ENCODE data around the gene SLC24A3. TPM values are rescaled to one million over a fixed set of nuclear protein-coding genes. Genes with fewer than 3 reads are reported as not detected.

SLC24A3 gene
- total RNA-seq, 1 experiment from 2014 or later, result not detected

- Histone ChIP-seq H3K27ac (ENCODE audit: low read length) (no peak overlapping the region), H3K27me3 (ENCODE audit: control insufficient read depth, insufficient read depth, low read length) (peaks cover 3% of the 10 kb centered on the region; the same call in 1 of the 2 replicates), H3K9me3 (ENCODE audit: control insufficient read depth, insufficient read depth, low read depth, low read length) (no peaks in the 10 kb centered on the region), H3K36me3 (ENCODE audit: control insufficient read depth, insufficient read depth, low read length) (no peaks in the 10 kb centered on the region), H3K4me1 (ENCODE audit: control insufficient read depth, insufficient read depth, low read length) (no peaks in the 10 kb centered on the region), H3K4me3 (ENCODE audit: low read depth in 2 of 2, low read length in 2 of 2) (no peak overlapping the region)
- POLR2A ChIA-PET, result no interaction called here
- in situ Hi-C loops (cut with HindIII; ENCODE audit: low pct_unique_long_range_greater_than_20kb, low sequenced_read_pairs), result no loop called here
- no peak for TF ChIP-seq SIN3A (IDR thresholded peaks at IDR 0.05; ENCODE audit: borderline replicate concordance, insufficient read depth, low read depth, low read length)
- TF ChIP-seq POLR2AphosphoS5 (IDR thresholded peaks at IDR 0.05; ENCODE audit: low read depth, low read length), result no peak
- TF ChIP-seq REST (IDR thresholded peaks at IDR 0.05; ENCODE audit: insufficient read depth in 1 of 2, low read depth in 2 of 2, low read length in 1 of 2), result no peak
- TF ChIP-seq TCF7L2 (IDR thresholded peaks at IDR 0.05; ENCODE audit: low read depth, low read length), result no peak
- no peak for TF ChIP-seq CTCF (IDR thresholded peaks at IDR 0.05)
- intact Hi-C loops (cut with micrococcal nuclease; ENCODE audit: unreplicated experiment), result no loop called here
- no peak for DNase-seq (ENCODE audit: low read depth, low spot score)
- CTCF ChIA-PET, result no interaction called here
- ATAC-seq, result no peak
- no TSS peak for BruUV-seq (replicated peaks)
Observed at GRCh38 chr20:19275038-19275629, 62.7 kb downstream of the SLC24A3 start.

GRCh38 chr20:19275630-19276071, 63.2 kb downstream of the SLC24A3 start:
- intact Hi-C loops (cut with micrococcal nuclease; ENCODE audit: unreplicated experiment), result no loop called here
- Histone ChIP-seq H3K4me3 (ENCODE audit: low read depth in 2 of 2, low read length in 2 of 2) (no peak overlapping the region), H3K4me1 (ENCODE audit: control insufficient read depth, insufficient read depth, low read length) (no peaks in the 10 kb centered on the region), H3K9me3 (ENCODE audit: control insufficient read depth, insufficient read depth, low read depth, low read length) (no peaks in the 10 kb centered on the region), H3K27ac (ENCODE audit: low read length) (no peak overlapping the region), H3K36me3 (ENCODE audit: control insufficient read depth, insufficient read depth, low read length) (no peaks in the 10 kb centered on the region), H3K27me3 (ENCODE audit: control insufficient read depth, insufficient read depth, low read length) (peaks cover 3% of the 10 kb centered on the region; the same call in 1 of the 2 replicates)
- TF ChIP-seq TCF7L2 (IDR thresholded peaks at IDR 0.05; ENCODE audit: low read depth, low read length) (no peak), POLR2AphosphoS5 (IDR thresholded peaks at IDR 0.05; ENCODE audit: low read depth, low read length) (no peak), CTCF (IDR thresholded peaks at IDR 0.05) (no peak), SIN3A (IDR thresholded peaks at IDR 0.05; ENCODE audit: borderline replicate concordance, insufficient read depth, low read depth, low read length) (no peak), REST (IDR thresholded peaks at IDR 0.05; ENCODE audit: insufficient read depth in 1 of 2, low read depth in 2 of 2, low read length in 1 of 2) (no peak)
- CTCF ChIA-PET, result no interaction called here
- DNase-seq (ENCODE audit: low read depth, low spot score), result no peak
- in situ Hi-C loops (cut with HindIII; ENCODE audit: low pct_unique_long_range_greater_than_20kb, low sequenced_read_pairs), result no loop called here
- POLR2A ChIA-PET, result no interaction called here
- no peak for ATAC-seq
- no TSS peak for BruUV-seq (replicated peaks)

Data from Panc1 (cell line).